K562 (cell line): ENCODE data around the gene SYNGR4. TPM values are rescaled to one million over a fixed set of nuclear protein-coding genes. Genes with fewer than 3 reads are reported as not detected.

Source experiments
- BRF2 ChIP-seq: IDR thresholded peaks from 3 replicates; pipeline ENCODE4 v1.6.1; 2011; ENCODE audit warnings: borderline replicate concordance, mild to moderate bottlenecking; ENCODE audit not compliant: insufficient read length, insufficient read depth
- DEAF1 ChIP-seq: fragments of 450-650 bp; formaldehyde crosslinking; IDR thresholded peaks from 2 replicates; pipeline ENCODE4 v1.4.0; 2020; ENCODE audit warnings: mild to moderate bottlenecking, moderate library complexity
- EHMT2 ChIP-seq: fragments of 450-650 bp; IDR thresholded peaks from 2 replicates; pipeline ENCODE4 v1.6.1; 2018; ENCODE audit warnings: antibody characterized with exemption
- FOXM1 ChIP-seq, 2 experiments: fragments of 450-650 bp in 1 of 2; sonication (generic) in 1 of 2; formaldehyde crosslinking in 1 of 2; IDR thresholded peaks; 2 replicates each; pipeline versions ENCODE4 v1.6.1 to v1.9.0; 2017 to 2022; ENCODE audit warnings: low read depth in 2 of 2, mild to moderate bottlenecking in 2 of 2, missing genetic modification reagents in 1 of 2, moderate library complexity in 1 of 2
- GTF2F1 ChIP-seq: IDR thresholded peaks from 2 replicates; pipeline ENCODE4 v1.6.1; 2011; ENCODE audit warnings: low read depth, low read length, improper control_type of control experiment
- HMG20B ChIP-seq: fragments of 250-450 bp; sonication (Bioruptor Pico); IDR thresholded peaks from 2 replicates; pipeline ENCODE4 v1.5.0; 2021; ENCODE audit warnings: mild to moderate bottlenecking
- MAZ ChIP-seq, 2 experiments: fragments of 450-650 bp in 1 of 2; sonication (generic) in 1 of 2; formaldehyde crosslinking; IDR thresholded peaks in 1 of 2; conservative IDR thresholded peaks in 1 of 2; 2 replicates each; pipeline versions ENCODE4 v1.4.0 to v1.5.0; 2020; ENCODE audit warnings: mild to moderate bottlenecking in 1 of 2, missing genetic modification reagents in 1 of 2
- NCOR1 ChIP-seq: fragments of 450-650 bp; IDR thresholded peaks from 2 replicates; pipeline ENCODE4 v1.6.1; 2016; ENCODE audit warnings: mild to moderate bottlenecking, moderate library complexity
- NFIX ChIP-seq: fragments of 250-450 bp; sonication (Bioruptor Pico); IDR thresholded peaks from 2 replicates; pipeline ENCODE4 v1.4.0; 2020; ENCODE audit warnings: low read depth, mild to moderate bottlenecking, moderate library complexity
- NFXL1 ChIP-seq: fragments of 450-650 bp; formaldehyde crosslinking; IDR thresholded peaks from 2 replicates; pipeline ENCODE4 v1.4.0; 2021; ENCODE audit warnings: mild to moderate bottlenecking
- NFYB ChIP-seq: IDR thresholded peaks from 2 replicates; pipeline ENCODE4 v1.6.1; 2011; ENCODE audit warnings: mild to moderate bottlenecking, moderate library complexity; ENCODE audit not compliant: insufficient read length; ENCODE audit errors: extremely low read depth
- POU5F1 ChIP-seq: fragments of 150-350 bp; IDR thresholded peaks from 2 replicates; pipeline ENCODE4 v1.6.1; 2014; ENCODE audit warnings: borderline replicate concordance, low read length, low read depth, mild to moderate bottlenecking; ENCODE audit not compliant: partially characterized antibody
- PRMT5 ChIP-seq: sonication (generic); formaldehyde crosslinking; IDR thresholded peaks from 2 replicates; pipeline ENCODE4 v1.5.0; 2020; ENCODE audit warnings: missing genetic modification reagents
- RB1 ChIP-seq: fragments of 450-650 bp; IDR thresholded peaks from 2 replicates; pipeline ENCODE4 v1.6.1; 2017; ENCODE audit warnings: low read depth, mild to moderate bottlenecking
- RBM34 ChIP-seq: fragments of 200-400 bp; formaldehyde crosslinking; IDR thresholded peaks from 2 replicates; pipeline ENCODE4 v1.6.1; 2018; ENCODE audit warnings: low read length, borderline replicate concordance; ENCODE audit not compliant: insufficient read depth
- SIRT6 ChIP-seq: IDR thresholded peaks from one replicate; pipeline ENCODE4 v1.6.1; 2012; ENCODE audit warnings: low read depth, mild to moderate bottlenecking, control low read depth, inconsistent platforms, low read length, moderate library complexity
- SMARCC2 ChIP-seq: fragments of 450-650 bp; IDR thresholded peaks from 2 replicates; pipeline ENCODE4 v1.6.1; 2017; ENCODE audit warnings: antibody characterized with exemption, moderate library complexity, mild to moderate bottlenecking, low read depth
- SMARCE1 ChIP-seq: fragments of 450-650 bp; IDR thresholded peaks from 2 replicates; pipeline ENCODE4 v1.7.1; 2016; ENCODE audit warnings: mild to moderate bottlenecking
- TCF3 ChIP-seq: sonication (generic); formaldehyde crosslinking; IDR thresholded peaks from 2 replicates; pipeline ENCODE4 v1.4.0; 2020; ENCODE audit warnings: mild to moderate bottlenecking, missing genetic modification reagents
- TFE3 ChIP-seq: fragments of 450-650 bp; formaldehyde crosslinking; IDR thresholded peaks from 2 replicates; pipeline ENCODE4 v1.4.0; 2020; ENCODE audit warnings: mild to moderate bottlenecking, mixed read lengths
- TRIM24 ChIP-seq, 2 experiments: fragments of 450-650 bp; IDR thresholded peaks; 2 replicates each; pipeline ENCODE4 v1.6.1; 2016
- ZFP1 ChIP-seq: fragments of 450-650 bp; formaldehyde crosslinking; IDR thresholded peaks from 2 replicates; pipeline ENCODE4 v1.4.0; 2020; ENCODE audit warnings: mild to moderate bottlenecking, mixed read lengths
- ZNF507 ChIP-seq: conservative IDR thresholded peaks from 2 replicates; pipeline ENCODE4 v1.6.1; 2017; ENCODE audit warnings: missing genetic modification characterization, missing compliant biosample characterization
- polyA plus RNA-seq, 8 experiments: library from polyadenylated mRNA; depleted of rRNA in 4 of 8; stranded (reverse) in 5 of 8; unstranded in 3 of 8; fragments of >200 nt; fragmentation: Nextera tagmentation in 2 of 8; fragmentation: Illumina TruSeq in 1 of 8; extraction: Ambion mirVana in 2 of 8; extraction: Trizol in 1 of 8; gene quantifications; 2 replicates each; pipeline versions ENCODE4 v1.2.1 to v1.2.3, GENCODE V29; 2011 to 2014; ENCODE audit warnings: inconsistent platforms in 1 of 8, missing spikeins in 1 of 8
- total RNA-seq, 7 experiments: library from RNA; depleted of rRNA in 6 of 7; stranded (reverse); fragments of >200 nt in 6 of 7; fragmentation: Illumina TruSeq in 2 of 7; extraction: Trizol in 2 of 7; gene quantifications; 2 replicates each; pipeline versions ENCODE4 v1.2.1 to v1.2.3, GENCODE V29; 2011 to 2021; ENCODE audit warnings: low replicate concordance in 1 of 7

Gene SYNGR4
- total and polyA plus RNA-seq, 9 of the 15 experiments (the other 6 are each of a cell fraction or from before 2014, with no cell fraction given): 0.07 to 0.14 TPM; not detected in 7

- TF ChIP-seq TCF3 (CRISPR knock-in tag): no peak
- no peak for TF ChIP-seq RBM34
- peak; percentile 98 to 99 for TF ChIP-seq MAZ (CRISPR knock-in tag; conservative IDR thresholded peaks at IDR 0.05 in 1 of 2, IDR thresholded peaks at IDR 0.05 in 1 of 2)
- no peak for TF ChIP-seq ZNF507
- no peak for TF ChIP-seq SIRT6
- no peak for TF ChIP-seq NFYB
- peak; percentile 32; the same call in 1 of the 2 replicates for TF ChIP-seq SMARCC2
- peak in 1 of 2 experiments; percentile 50; a peak in 2 of 4 replicates for TF ChIP-seq TRIM24 (IDR thresholded peaks at IDR 0.05)
- no peak for TF ChIP-seq PRMT5
- no peak for TF ChIP-seq ZFP1 (CRISPR knock-in tag)
- TF ChIP-seq TFE3 (CRISPR knock-in tag): no peak
- peak; percentile 89 for TF ChIP-seq SMARCE1
- no peak for TF ChIP-seq NFIX (CRISPR knock-in tag)
- TF ChIP-seq RB1: 0 out of 2 replicates have a peak, but pooled peaks have one; percentile 7
- TF ChIP-seq BRF2: no peak
- TF ChIP-seq FOXM1 (IDR thresholded peaks at IDR 0.05; ENCODE audit: low read depth): peak; percentile 55
- no peak for TF ChIP-seq FOXM1 (CRISPR knock-in tag; IDR thresholded peaks at IDR 0.05; ENCODE audit: low read depth)
- peak; percentile 68; the same call in 1 of the 2 replicates for TF ChIP-seq NCOR1
- peak; percentile 46; the same call in 1 of the 2 replicates for TF ChIP-seq EHMT2
- TF ChIP-seq NFXL1 (CRISPR knock-in tag): no peak
- TF ChIP-seq GTF2F1: peak; percentile 30; the same call in 1 of the 2 replicates
- TF ChIP-seq DEAF1: no peak
- TF ChIP-seq HMG20B (CRISPR knock-in tag): no peak
- no peak for TF ChIP-seq POU5F1
Measured at GRCh38 chr19:48325265-48325910, 38.8 kb upstream of the SYNGR4 start, which contains the start of gene EMP3 (continued).
